Activated CD4-positive, alpha-beta T cell treated with anti-CD3 and anti-CD28 coated beads for 1 hour (primary cell): Measurements from ENCODE around the gene PARD6A.

ENCODE experiments used
- DNase-seq: peaks from one replicate; pipeline ENCODE4 v3.0.0-alpha.2; 2020

The PARD6A gene

DNA sequence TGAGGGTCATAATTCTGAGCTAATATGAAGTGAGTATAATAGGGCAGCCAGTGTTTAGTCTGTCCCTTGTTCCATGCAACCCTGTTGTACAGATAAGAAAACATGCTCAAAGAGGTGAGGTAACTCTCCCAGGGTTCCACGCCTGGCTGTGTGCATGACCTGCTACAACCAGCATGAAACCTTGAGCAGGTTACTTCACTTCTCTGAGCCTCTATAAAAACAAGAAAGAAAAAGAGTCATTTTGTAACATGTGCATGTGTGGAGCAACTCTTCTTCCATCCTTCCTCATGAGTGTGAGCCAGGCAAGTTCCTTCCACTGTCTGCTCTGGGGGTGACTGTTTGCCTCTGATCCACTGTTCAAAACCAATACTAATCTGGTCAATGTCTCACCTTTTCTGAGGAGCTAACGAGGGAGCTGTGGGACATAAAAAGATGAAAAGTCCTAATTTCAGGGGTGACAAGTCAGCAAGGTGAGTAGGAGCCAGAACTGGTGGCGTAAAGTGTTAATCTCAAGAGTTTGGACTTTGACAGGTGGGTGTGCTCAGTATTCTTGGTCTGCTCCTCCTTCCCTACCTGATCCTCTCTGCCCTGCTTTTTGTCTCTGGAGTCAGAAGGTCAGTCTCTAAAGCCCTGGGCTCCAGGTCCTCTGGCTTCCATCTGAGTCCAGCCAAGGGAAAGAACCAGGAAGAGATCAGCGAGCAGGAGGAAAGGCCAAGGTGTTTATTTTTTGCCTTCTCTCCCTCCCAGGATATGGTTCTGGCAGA is 36.8 kb downstream of the PARD6A start:
- no peak for DNase-seq

DNA sequence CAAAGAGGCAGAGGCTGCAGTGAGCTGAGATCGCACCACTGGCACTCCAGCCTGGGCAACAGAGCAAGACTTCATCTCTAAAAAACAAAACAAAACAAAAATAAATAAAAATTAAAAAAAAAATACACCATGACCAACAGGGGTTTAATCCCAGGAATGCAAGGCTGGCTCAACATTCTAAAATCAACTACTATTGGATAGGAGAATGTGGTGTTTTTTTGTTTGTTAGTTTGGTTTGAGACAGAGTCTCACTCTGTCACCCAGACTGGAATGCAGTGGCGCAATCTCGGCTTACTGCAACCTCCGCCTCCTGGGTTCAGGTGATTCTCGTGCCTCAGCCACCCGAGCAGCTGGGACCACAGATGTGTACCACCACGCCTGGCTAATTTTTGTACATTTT is 38.5 kb downstream of the PARD6A start:
- DNase-seq, result no peak

DNA sequence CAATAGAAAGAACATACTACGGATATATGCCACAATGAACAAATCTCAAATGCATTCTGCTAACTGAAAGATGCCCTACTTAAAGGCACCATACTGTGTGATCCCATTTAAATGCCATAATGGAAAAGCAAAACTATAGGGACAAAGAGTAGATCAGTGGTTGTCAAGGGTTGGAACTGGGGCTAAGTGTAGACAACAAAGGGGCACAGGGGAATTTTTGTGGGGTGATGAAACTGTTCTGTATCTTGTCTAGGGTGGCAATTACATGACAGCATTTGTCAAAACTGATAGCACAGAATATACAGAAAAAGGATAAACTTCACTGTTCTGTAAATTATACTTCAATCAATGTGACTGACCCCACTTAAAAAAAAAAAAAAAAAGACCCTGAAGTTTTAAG is 40.7 kb downstream of the PARD6A start:
- DNase-seq, result no peak

DNA sequence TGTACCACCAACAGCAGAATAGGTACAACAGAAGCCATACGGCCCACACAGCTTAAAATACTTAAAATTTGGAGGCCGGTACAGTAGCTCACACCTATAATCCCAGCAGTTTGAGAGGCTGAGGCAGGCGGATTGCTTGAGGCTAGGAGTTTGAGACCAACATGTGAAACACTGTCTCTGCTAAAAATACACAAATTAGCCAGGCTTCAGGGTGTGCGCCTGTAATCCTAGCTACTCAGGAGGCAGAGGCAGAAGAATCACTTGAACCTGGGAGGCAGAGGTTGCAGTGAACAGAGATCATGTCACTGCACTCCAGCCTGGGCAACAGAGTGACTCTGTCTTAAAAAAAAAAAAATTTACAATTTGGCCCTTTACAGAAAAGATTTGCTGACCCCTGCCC is 41.4 kb downstream of the PARD6A start:
- DNase-seq, result no peak

DNA sequence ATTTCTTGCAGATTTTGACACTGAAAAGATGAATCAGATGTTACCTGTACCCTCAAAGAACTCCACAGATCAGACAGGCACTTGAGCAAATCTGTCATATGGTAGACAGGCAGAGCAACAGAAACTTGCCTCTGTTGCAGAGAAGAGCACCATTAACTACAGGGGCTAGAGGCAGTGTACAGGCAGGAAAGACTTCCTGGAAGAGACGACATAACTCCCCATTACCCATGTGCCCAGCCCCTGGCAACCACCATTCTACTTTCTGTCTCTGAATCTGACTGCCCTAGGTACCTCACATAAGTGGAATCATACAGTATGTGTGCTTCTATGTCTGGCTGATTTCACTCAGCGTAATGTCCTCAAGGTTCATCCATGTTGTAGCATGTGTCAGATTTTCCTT is 42.9 kb downstream of the PARD6A start:
- no peak for DNase-seq

DNA sequence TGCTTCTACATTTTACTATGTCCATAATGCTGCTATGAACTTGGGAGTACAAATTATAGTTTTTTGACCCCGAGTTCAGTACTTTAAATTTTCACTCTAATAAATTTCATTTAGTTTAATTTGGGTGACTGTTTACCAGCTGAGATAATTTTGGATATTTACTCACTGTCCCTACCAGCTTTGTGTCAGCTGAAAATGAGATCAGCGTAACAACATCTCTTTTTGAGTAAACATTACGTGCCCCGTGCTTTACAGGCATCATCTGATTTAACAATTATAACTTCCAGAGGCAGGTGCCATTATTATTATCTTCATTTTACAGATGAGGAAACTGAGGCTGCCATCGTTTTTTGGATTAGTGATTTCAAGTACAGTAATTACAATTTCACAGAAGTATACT is 43.4 kb downstream of the PARD6A start:
- no peak for DNase-seq

DNA sequence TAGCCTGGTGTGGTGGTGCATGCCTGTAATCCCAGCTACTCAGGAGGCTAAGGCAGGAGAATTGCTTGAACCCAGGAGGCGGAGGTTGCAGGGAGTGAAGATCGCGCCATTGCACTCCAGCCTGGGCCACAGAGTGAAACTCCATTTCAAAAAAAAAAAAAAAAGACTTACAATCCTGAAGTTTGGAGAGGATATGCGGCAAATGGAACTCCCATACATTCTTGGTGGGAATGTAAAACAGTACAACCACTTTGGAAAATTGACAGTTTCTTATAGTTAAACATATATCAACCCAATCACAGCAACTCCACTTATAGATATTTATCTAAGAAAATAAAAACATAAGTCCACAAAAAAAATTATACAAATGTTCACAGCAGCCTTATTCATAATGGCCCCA is 46.5 kb downstream of the PARD6A start:
- no peak for DNase-seq

DNA sequence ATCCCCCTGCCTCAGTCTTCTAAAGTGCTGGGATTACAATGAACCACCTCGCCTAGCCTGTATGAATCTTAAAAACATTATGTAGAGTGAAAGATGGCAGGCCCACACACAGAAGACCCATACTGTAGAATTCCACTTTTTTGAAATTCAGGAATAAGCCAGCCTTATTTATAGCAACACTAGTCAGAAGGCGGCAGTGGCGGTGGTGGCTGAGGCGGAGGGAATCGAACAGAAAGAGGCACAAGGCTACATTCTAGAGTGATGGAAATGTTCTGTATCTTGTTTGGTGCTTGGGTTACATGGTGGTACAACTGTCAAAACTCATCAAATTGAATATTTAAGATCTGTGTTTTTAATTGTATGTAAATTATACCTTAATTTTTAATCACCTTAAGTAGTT is 47.0 kb downstream of the PARD6A start:
- no peak for DNase-seq

DNA sequence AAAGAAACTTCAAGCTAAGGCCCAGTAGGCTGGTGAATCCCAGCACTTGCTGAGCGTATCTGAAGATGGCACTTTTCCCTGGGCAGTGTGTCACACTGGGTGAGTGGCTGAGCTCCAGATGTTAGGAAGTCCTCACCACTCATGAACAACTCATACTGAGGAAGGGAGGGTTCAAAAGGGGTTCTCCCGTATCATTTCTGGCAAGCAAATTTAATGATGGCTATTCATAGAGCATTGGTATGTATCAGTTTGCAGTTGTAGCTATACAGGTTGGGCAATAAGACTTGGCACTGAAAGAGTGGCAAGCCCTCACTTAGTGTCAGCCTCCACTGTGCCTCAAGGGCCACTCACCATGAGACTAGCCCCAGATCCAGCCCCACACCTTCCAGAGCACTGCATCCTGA is 47.6 kb downstream of the PARD6A start:
- DNase-seq, result no peak

DNA sequence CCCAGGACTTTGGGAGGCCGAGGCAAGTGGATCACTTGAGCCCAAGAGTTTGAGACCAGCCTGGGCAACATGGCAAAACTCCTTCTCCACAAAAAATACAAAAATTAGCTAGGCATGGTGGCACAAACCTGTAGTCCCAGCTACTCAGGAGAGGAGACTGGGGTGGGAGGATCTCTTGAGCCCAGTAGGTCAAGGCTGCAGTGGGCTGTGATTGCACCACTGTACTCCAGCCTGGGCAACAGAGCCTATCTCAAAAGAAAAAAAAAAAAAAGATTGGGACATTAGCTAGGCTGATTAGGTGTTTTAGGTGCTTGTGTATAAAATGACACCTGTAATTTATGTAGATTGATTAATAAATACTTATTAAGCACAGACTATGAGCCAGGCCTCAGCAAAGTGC is 48.3 kb downstream of the PARD6A start:
- no peak for DNase-seq

DNA sequence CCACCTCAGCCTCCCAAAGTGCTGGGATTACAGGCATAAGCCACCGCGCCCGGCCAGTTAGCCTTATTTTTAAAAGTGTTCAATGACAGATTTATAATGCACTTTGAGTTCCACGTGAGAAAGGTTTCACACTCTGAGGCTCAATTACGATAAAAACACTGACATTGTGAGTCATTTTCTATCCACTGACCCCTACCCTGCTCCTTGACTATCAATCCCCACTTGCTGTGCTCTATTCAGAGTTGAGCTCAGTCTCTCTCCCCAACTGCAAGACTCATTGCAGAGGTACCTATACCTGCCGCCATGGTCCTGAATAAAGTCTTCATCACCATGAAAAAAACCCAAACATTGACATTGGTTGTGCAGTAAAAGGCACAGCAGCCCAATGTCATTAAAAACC is 49.8 kb downstream of the PARD6A start:
- no peak for DNase-seq
